Anterior cingulate cortex (tissue), 58 donors: Measurements from ENCODE around the gene HS3ST5.

Source experiments
- DNase-seq, 58 donors: peaks; one replicate each; lab custom pipeline; 2025; lab: John Stamatoyannopoulos, UW

The HS3ST5 gene

GRCh38 chr6:114203460-114203859 is 139.4 kb downstream of the HS3ST5 start:
- DNase-seq, result no peak

GRCh38 chr6:114202389-114202788 is 140.4 kb downstream of the HS3ST5 start:
- no peak for DNase-seq

- DNase-seq, result no peak
Measured at GRCh38 chr6:114200891-114201290, 141.9 kb downstream of the HS3ST5 start.

- no peak for DNase-seq
Measured at GRCh38 chr6:114195631-114196403, 147.0 kb downstream of the HS3ST5 start.

GRCh38 chr6:114195027-114195365 is 147.8 kb downstream of the HS3ST5 start:
- DNase-seq, result no peak

- DNase-seq, result peak in 1 of 58 donors; percentile 40
Measured at GRCh38 chr6:114194362-114195026, 148.3 kb downstream of the HS3ST5 start.

- no peak for DNase-seq
Measured at GRCh38 chr6:114187563-114187962, 155.3 kb downstream of the HS3ST5 start.

- DNase-seq, result no peak
Measured at GRCh38 chr6:114181664-114182063, 161.2 kb downstream of the HS3ST5 start.

- no peak for DNase-seq
Measured at GRCh38 chr6:114179411-114179810, 163.4 kb downstream of the HS3ST5 start.

- no peak for DNase-seq
Measured at GRCh38 chr6:114176726-114177125, 166.1 kb downstream of the HS3ST5 start.

- no peak for DNase-seq
Measured at GRCh38 chr6:114172576-114173260, 170.1 kb downstream of the HS3ST5 start.

- no peak for DNase-seq
Measured at GRCh38 chr6:114171473-114171872, 171.3 kb downstream of the HS3ST5 start.

GRCh38 chr6:114170958-114171387 is 171.8 kb downstream of the HS3ST5 start:
- no peak for DNase-seq

- DNase-seq, result no peak
Measured at GRCh38 chr6:114170372-114170771, 172.5 kb downstream of the HS3ST5 start.

- DNase-seq, result no peak
Measured at GRCh38 chr6:114169763-114170162, 173.1 kb downstream of the HS3ST5 start.

GRCh38 chr6:114167583-114168576 is 174.9 kb downstream of the HS3ST5 start:
- peak in 1 of 58 donors; percentile 6 for DNase-seq

GRCh38 chr6:114164207-114164606 is 178.6 kb downstream of the HS3ST5 start:
- DNase-seq, result no peak

GRCh38 chr6:114162691-114163347 is 180.0 kb downstream of the HS3ST5 start:
- DNase-seq, result no peak

- no peak for DNase-seq
Measured at GRCh38 chr6:114160881-114161280, 181.9 kb downstream of the HS3ST5 start.

- no peak for DNase-seq
Measured at GRCh38 chr6:114159727-114160126, 183.1 kb downstream of the HS3ST5 start.
